Measurements from ENCODE around the gene JAK1. TPM values are rescaled to one million over a fixed set of nuclear protein-coding genes. Genes with fewer than 3 reads are reported as not detected.

The JAK1 gene
- total RNA-seq, 2 donors from 2014 or later, result 106 to 136 TPM

- TF ChIP-seq POLR2A (IDR thresholded peaks at IDR 0.05), result no peak
- no peak for TF ChIP-seq CTCF (IDR thresholded peaks at IDR 0.05)
- Histone ChIP-seq H3K36me3 (replicated peaks in 1 of 2; ENCODE audit: insufficient read depth in 1 of 2, low read depth in 2 of 2) (no peaks in the 10 kb centered on the region), H3K27me3 (no peaks in the 10 kb centered on the region), H3K27ac (no peak overlapping the region), H3K4me3 (no peak overlapping the region), H3K9me3 (no peaks in the 10 kb centered on the region), H3K4me1 (peaks cover 53% of the 10 kb centered on the region)
- DNase-seq, result no peak
- no peak for ATAC-seq
- intact Hi-C loops (cut with DNase I), result no loop called here
- WGBS, 2 donors, result 87 to 98% methylated on average over 2 of the region's 2 CpGs
Observed at GRCh38 chr1:64928325-64928724, 38.0 kb downstream of the JAK1 start.

- Histone ChIP-seq H3K36me3 (replicated peaks in 1 of 2; ENCODE audit: insufficient read depth in 1 of 2, low read depth in 2 of 2) (no peaks in the 10 kb centered on the region), H3K4me3 (no peak overlapping the region), H3K9me3 (no peaks in the 10 kb centered on the region), H3K27ac (peak overlapping the region in 1 of 4 donors; percentile 3), H3K4me1 (peaks cover 72% of the 10 kb centered on the region), H3K27me3 (no peaks in the 10 kb centered on the region)
- ATAC-seq, result no peak
- TF ChIP-seq CTCF (IDR thresholded peaks at IDR 0.05) (no peak), POLR2A (IDR thresholded peaks at IDR 0.05) (no peak)
- DNase-seq, result no peak
- WGBS, 2 donors, result 48 to 63% methylated on average over 2 of the region's 2 CpGs
- intact Hi-C loops (cut with DNase I), result no loop called here
Observed at GRCh38 chr1:64925594-64925993, 40.8 kb downstream of the JAK1 start.

GRCh38 chr1:64923294-64923718 lies 43.0 kb downstream of the JAK1 start:
- Histone ChIP-seq H3K9me3 (no peaks in the 10 kb centered on the region), H3K36me3 (replicated peaks in 1 of 2; ENCODE audit: insufficient read depth in 1 of 2, low read depth in 2 of 2) (no peaks in the 10 kb centered on the region), H3K4me1 (peaks cover 77% of the 10 kb centered on the region), H3K27ac (peak overlapping the region in 1 of 4 donors; percentile 17), H3K4me3 (no peak overlapping the region), H3K27me3 (no peaks in the 10 kb centered on the region)
- ATAC-seq (peak; percentile 58), DNase-seq (no peak)
- intact Hi-C loops (cut with DNase I), result no loop called here
- TF ChIP-seq POLR2A (IDR thresholded peaks at IDR 0.05), result no peak
- no peak for TF ChIP-seq CTCF (IDR thresholded peaks at IDR 0.05)
- 38 to 50% methylated on average over 2 of the region's 2 CpGs for WGBS, 2 donors

GRCh38 chr1:64922336-64922735 lies 44.0 kb downstream of the JAK1 start:
- WGBS, 2 donors, result 13 to 23% methylated on average over 2 of the region's 2 CpGs
- intact Hi-C loops (cut with DNase I), result no loop called here
- Histone ChIP-seq H3K4me3 (no peak overlapping the region), H3K27ac (no peak overlapping the region), H3K36me3 (replicated peaks in 1 of 2; ENCODE audit: insufficient read depth in 1 of 2, low read depth in 2 of 2) (no peaks in the 10 kb centered on the region), H3K27me3 (no peaks in the 10 kb centered on the region), H3K4me1 (peaks cover 77% of the 10 kb centered on the region), H3K9me3 (no peaks in the 10 kb centered on the region)
- TF ChIP-seq POLR2A (IDR thresholded peaks at IDR 0.05) (no peak), CTCF (IDR thresholded peaks at IDR 0.05) (no peak)
- ATAC-seq (no peak), DNase-seq (no peak)

GRCh38 chr1:64921771-64922170 lies 44.6 kb downstream of the JAK1 start:
- TF ChIP-seq POLR2A (IDR thresholded peaks at IDR 0.05) (no peak), CTCF (IDR thresholded peaks at IDR 0.05) (no peak)
- WGBS, 2 donors, result 30 to 37% methylated on average over 2 of the region's 2 CpGs
- H3K4me3 ChIP-seq, result no peak overlapping the region
- no peaks in the 10 kb centered on the region for H3K9me3 ChIP-seq
- H3K4me1 ChIP-seq, result peaks cover 78% of the 10 kb centered on the region
- intact Hi-C loops (cut with DNase I), result no loop called here
- ATAC-seq, result no peak
- no peak for DNase-seq
- H3K27me3 ChIP-seq, result no peaks in the 10 kb centered on the region
- H3K36me3 ChIP-seq (replicated peaks in 1 of 2; ENCODE audit: insufficient read depth in 1 of 2, low read depth in 2 of 2), result no peaks in the 10 kb centered on the region
- H3K27ac ChIP-seq, result peak overlapping the region in 2 of 4 donors; percentile 3 to 7
